SHP77 treated with DMSO at 0.1 percent for 48 hours (cell line): ENCODE results near the gene PALB2.
A peak's percentile ranks its signal among the peaks of the same experiment; 100 is the strongest.

Source experiments
- DNase-seq: peaks from one replicate; lab custom pipeline; 2025; lab: John Stamatoyannopoulos, UW

Gene PALB2

GRCh38 chr16:23640931-23641765 is at the start of gene PALB2, which contains the start of gene DCTN5:
Gene PALB2 (minus strand): TSS chr16:23641310. CDS start chr16:23641157, 153 bp downstream.
Gene DCTN5 (plus strand): TSS chr16:23641466. CDS start chr16:23641543, 77 bp downstream.
- peak; percentile 24 for DNase-seq

- DNase-seq, result no peak
Measured at GRCh38 chr16:23689442-23690187, 48.5 kb upstream of the PALB2 start.

GRCh38 chr16:23687034-23687808 is 46.1 kb upstream of the PALB2 start:
- no peak for DNase-seq

GRCh38 chr16:23683487-23683886 is 42.4 kb upstream of the PALB2 start:
- no peak for DNase-seq

GRCh38 chr16:23682181-23682580 is 41.1 kb upstream of the PALB2 start:
- no peak for DNase-seq

GRCh38 chr16:23679986-23680336 is 38.9 kb upstream of the PALB2 start:
- no peak for DNase-seq

GRCh38 chr16:23679274-23679985 is 38.3 kb upstream of the PALB2 start:
- DNase-seq, result no peak

GRCh38 chr16:23678430-23679273 is 37.5 kb upstream of the PALB2 start, which contains the start of gene PLK1:
Gene PLK1 (plus strand): TSS chr16:23678889. CDS start chr16:23678933, 44 bp downstream.
- peak; percentile 28 for DNase-seq

- DNase-seq, result no peak
Measured at GRCh38 chr16:23676924-23677480, 35.9 kb upstream of the PALB2 start.

- DNase-seq, result no peak
Measured at GRCh38 chr16:23673971-23674614, 33.0 kb upstream of the PALB2 start.

GRCh38 chr16:23670137-23670776 is 29.1 kb upstream of the PALB2 start:
- no peak for DNase-seq

GRCh38 chr16:23668873-23669272 is 27.8 kb upstream of the PALB2 start:
- no peak for DNase-seq

- no peak for DNase-seq
Measured at GRCh38 chr16:23668225-23668624, 27.1 kb upstream of the PALB2 start.

GRCh38 chr16:23667355-23667659 is 26.2 kb upstream of the PALB2 start:
- no peak for DNase-seq

- DNase-seq, result no peak
Measured at GRCh38 chr16:23666571-23667354, 25.7 kb upstream of the PALB2 start.

GRCh38 chr16:23663918-23664317 is 22.8 kb upstream of the PALB2 start:
- DNase-seq, result no peak

- DNase-seq, result no peak
Measured at GRCh38 chr16:23651943-23652468, 10.9 kb upstream of the PALB2 start.

GRCh38 chr16:23650674-23651416 is 9.7 kb upstream of the PALB2 start:
- DNase-seq, result no peak
